Ovary (tissue), 3 donors: ENCODE measurements around the gene CACNA2D3.

Source experiments
- EP300 ChIP-seq: sonication (generic); formaldehyde crosslinking; IDR thresholded peaks from one replicate; pipeline ENCODE4 v1.6.1; 2017; ENCODE audit warnings: antibody characterized with exemption
- POLR2A ChIP-seq: fragments of 450-650 bp; IDR thresholded peaks from one replicate; pipeline ENCODE4 v1.6.1; 2017; ENCODE audit warnings: antibody characterized with exemption, mild to moderate bottlenecking, moderate library complexity
- TF ChIP-seq, protein P1 (sequence below), 3 donors: fragments of 450-650 bp in 2 of 3; fragments of 200-600 bp in 1 of 3; IDR thresholded peaks; one replicate each; pipeline versions ENCODE4 v1.5.1 to v1.8.0; 2016 to 2022; ENCODE audit warnings: antibody characterized with exemption in 3 of 3, mild to moderate bottlenecking in 1 of 3
- donor health status: DM: no; HTN: no; CAD: no.

DNA sequence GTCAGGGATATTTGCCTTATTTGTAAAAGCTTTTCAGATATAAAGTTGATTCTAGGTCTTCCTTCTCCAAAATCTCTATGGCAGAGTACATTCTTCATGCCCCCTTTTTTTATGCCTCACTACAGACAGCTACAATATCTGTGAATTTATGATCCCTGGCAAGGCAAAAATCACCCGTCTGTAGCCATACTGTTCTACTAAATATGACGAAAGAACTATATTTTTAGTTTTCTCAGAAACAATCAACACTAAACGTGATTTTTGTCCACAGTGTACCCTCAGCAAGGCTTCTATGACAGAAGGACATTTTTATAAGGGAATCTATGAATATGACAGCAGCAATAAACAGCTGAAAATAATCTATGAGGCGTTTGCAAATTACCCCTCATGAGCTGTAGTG, 792.8 kb downstream of the CACNA2D3 start:
- TF ChIP-seq, protein P1, sequence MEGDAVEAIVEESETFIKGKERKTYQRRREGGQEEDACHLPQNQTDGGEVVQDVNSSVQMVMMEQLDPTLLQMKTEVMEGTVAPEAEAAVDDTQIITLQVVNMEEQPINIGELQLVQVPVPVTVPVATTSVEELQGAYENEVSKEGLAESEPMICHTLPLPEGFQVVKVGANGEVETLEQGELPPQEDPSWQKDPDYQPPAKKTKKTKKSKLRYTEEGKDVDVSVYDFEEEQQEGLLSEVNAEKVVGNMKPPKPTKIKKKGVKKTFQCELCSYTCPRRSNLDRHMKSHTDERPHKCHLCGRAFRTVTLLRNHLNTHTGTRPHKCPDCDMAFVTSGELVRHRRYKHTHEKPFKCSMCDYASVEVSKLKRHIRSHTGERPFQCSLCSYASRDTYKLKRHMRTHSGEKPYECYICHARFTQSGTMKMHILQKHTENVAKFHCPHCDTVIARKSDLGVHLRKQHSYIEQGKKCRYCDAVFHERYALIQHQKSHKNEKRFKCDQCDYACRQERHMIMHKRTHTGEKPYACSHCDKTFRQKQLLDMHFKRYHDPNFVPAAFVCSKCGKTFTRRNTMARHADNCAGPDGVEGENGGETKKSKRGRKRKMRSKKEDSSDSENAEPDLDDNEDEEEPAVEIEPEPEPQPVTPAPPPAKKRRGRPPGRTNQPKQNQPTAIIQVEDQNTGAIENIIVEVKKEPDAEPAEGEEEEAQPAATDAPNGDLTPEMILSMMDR (IDR thresholded peaks at IDR 0.05): no peak
- TF ChIP-seq EP300: no peak
- TF ChIP-seq POLR2A: no peak
